ENCODE data around the gene CASD1. TPM values are rescaled to one million over a fixed set of nuclear protein-coding genes. Genes with fewer than 3 reads are reported as not detected.

The CASD1 gene
- total and polyA plus RNA-seq, 10 of the 15 experiments (the other 5 are each of a cell fraction or from before 2014, with no cell fraction given): 4.0 to 18.6 (median 10.7) TPM

DNA sequence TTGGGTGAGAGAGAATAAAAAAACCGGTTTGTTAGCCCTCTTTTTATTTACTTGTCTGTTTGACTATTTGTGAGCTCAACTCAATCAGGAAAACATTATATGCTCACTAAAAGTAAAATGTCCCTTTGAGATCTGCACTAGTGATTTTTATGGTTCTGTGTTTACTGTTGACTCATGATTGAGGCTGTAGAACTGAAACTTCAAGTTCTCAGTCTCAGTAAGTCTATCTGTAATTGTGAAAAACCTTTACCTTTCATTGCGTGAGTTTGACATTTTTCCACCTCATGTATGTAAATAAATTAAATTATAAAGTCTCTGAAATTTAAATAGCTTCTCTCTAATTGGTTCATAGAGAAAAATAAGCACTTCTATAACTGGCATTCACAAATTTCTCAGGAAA is 17.0 kb upstream of the CASD1 start (continued):
- no peak for TF ChIP-seq BMI1 (IDR thresholded peaks at IDR 0.05; ENCODE audit: borderline replicate concordance)
- TF ChIP-seq, protein P1, sequence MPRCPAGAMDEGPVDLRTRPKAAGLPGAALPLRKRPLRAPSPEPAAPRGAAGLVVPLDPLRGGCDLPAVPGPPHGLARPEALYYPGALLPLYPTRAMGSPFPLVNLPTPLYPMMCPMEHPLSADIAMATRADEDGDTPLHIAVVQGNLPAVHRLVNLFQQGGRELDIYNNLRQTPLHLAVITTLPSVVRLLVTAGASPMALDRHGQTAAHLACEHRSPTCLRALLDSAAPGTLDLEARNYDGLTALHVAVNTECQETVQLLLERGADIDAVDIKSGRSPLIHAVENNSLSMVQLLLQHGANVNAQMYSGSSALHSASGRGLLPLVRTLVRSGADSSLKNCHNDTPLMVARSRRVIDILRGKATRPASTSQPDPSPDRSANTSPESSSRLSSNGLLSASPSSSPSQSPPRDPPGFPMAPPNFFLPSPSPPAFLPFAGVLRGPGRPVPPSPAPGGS (IDR thresholded peaks at IDR 0.05; ENCODE audit: borderline replicate concordance, insufficient read depth, low read depth, low read length, poor library complexity, severe bottlenecking): no peak
- TF ChIP-seq ZNF24 (IDR thresholded peaks at IDR 0.05): 0 out of 2 replicates have a peak, but pooled peaks have one; percentile 13
- TF ChIP-seq POLR2A (IDR thresholded peaks at IDR 0.05; ENCODE audit: low read depth, low read length): no peak
- no peak for TF ChIP-seq ZBTB4 (CRISPR knock-in tag; IDR thresholded peaks at IDR 0.05)
- TF ChIP-seq ZBED1 (IDR thresholded peaks at IDR 0.05; ENCODE audit: borderline replicate concordance): no peak
- TF ChIP-seq NBN (IDR thresholded peaks at IDR 0.05): no peak
- TF ChIP-seq DPF2 (IDR thresholded peaks at IDR 0.05): no peak
- no peak for TF ChIP-seq TARDBP (IDR thresholded peaks at IDR 0.05; ENCODE audit: borderline replicate concordance)

Data from GM12878 (cell line).